Epithelial cell of proximal tubule (primary cell): Measurements from ENCODE around the gene DYNC2I2. TPM values are rescaled to one million over a fixed set of nuclear protein-coding genes. Genes with fewer than 3 reads are reported as not detected.
A peak's percentile ranks its signal among the peaks of the same experiment; 100 is the strongest.

Source experiments
- DNase-seq: peaks from one replicate; pipeline ENCODE4 v3.0.0-alpha.2; 2011; ENCODE audit warnings: low read depth
- H3K4me3 ChIP-seq: 2 replicates; pipeline ENCODE4 v1.5.1; 2011; ENCODE audit warnings: low read depth, mild to moderate bottlenecking, low read length
- CTCF ChIP-seq: conservative IDR thresholded peaks from 2 replicates; pipeline ENCODE4 v1.5.1; 2012; ENCODE audit warnings: low read depth, mild to moderate bottlenecking, low read length
- total RNA-seq: library from RNA; depleted of rRNA; stranded (reverse); fragments of >200 nt; gene quantifications from 2 replicates; pipeline ENCODE4 v1.2.3, GENCODE V29; 2015

Gene DYNC2I2
- 121 TPM in 2 replicates for total RNA-seq

GRCh38 chr9:128656416-128657343 lies at the start of gene DYNC2I2:
TSS of gene DYNC2I2 (minus strand) at chr9:128656847. CDS start at chr9:128656726, 121 bp downstream.
- H3K4me3 ChIP-seq, result peak within 1 kb of the TSS; percentile 80
- DNase-seq, result peak; percentile 19
- TF ChIP-seq CTCF, result no peak

- no peak for TF ChIP-seq CTCF
- H3K4me3 ChIP-seq, result no peak overlapping the region
- DNase-seq, result no peak
Measured at GRCh38 chr9:128706045-128706444, 49.4 kb upstream of the DYNC2I2 start.

- no peak overlapping the region for H3K4me3 ChIP-seq
- no peak for DNase-seq
- no peak for TF ChIP-seq CTCF
Measured at GRCh38 chr9:128705051-128705965, 48.7 kb upstream of the DYNC2I2 start.

GRCh38 chr9:128704356-128704670 lies 47.7 kb upstream of the DYNC2I2 start:
- DNase-seq, result no peak
- H3K4me3 ChIP-seq, result no peak overlapping the region
- TF ChIP-seq CTCF, result no peak

- H3K4me3 ChIP-seq, result peak overlapping the region; percentile 79
- TF ChIP-seq CTCF, result no peak
- DNase-seq, result no peak
Measured at GRCh38 chr9:128703616-128704355, 47.1 kb upstream of the DYNC2I2 start.

- peak overlapping the region; percentile 79 for H3K4me3 ChIP-seq
- no peak for TF ChIP-seq CTCF
- no peak for DNase-seq
Measured at GRCh38 chr9:128702949-128703615, 46.4 kb upstream of the DYNC2I2 start.
